Measurements from ENCODE around the gene SNAI3.

- TF ChIP-seq CEBPB (IDR thresholded peaks at IDR 0.05; ENCODE audit: low read depth), result no peak
- TF ChIP-seq POLR2AphosphoS5 (IDR thresholded peaks at IDR 0.05; ENCODE audit: low read depth, low read length), result no peak
- no peak for TF ChIP-seq TCF7L2 (IDR thresholded peaks at IDR 0.05; ENCODE audit: borderline replicate concordance, extremely low read depth, insufficient read depth, insufficient read length)
- no peak for TF ChIP-seq MAX (IDR thresholded peaks at IDR 0.05)
- TF ChIP-seq, protein P1, sequence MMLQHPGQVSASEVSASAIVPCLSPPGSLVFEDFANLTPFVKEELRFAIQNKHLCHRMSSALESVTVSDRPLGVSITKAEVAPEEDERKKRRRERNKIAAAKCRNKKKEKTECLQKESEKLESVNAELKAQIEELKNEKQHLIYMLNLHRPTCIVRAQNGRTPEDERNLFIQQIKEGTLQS (IDR thresholded peaks at IDR 0.05), result no peak
Observed at GRCh38 chr16:88721815-88722755, 35.8 kb upstream of the SNAI3 start.
